ENCODE data around the gene ZFYVE27.

DNA sequence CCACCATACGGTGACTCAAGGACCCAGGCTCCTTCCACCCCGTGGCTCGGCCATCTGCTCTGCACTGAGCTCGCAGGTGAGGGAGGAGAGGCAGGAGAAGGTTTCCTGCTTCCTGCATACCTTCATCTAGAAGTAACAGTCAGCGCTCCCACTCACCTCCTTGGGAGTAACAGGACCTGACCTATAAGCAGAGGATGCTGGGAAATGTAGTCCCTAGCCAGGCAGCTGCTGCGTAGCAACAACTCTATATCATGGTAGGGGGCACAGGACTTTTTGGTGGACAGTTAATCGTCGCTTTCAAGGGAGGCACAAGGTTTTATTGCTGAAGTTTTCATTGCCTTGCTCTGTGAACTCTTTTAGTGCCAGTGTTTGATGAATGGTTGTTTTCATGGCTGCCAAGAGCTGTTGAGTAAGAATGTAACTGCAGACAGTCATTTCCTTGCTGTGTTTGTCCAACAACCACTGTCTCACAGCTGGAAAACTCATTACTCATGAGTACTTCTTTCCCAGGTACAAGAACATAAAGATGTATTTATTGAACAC lies 10.2 kb upstream of the ZFYVE27 start:
- TF ChIP-seq CTCF (IDR thresholded peaks at IDR 0.05; ENCODE audit: low read length) (no peak), EZH2 (optimal IDR thresholded peaks at IDR 0.05; ENCODE audit: low read depth, low read length) (no peak)

Data from MM.1S (cell line).